Measurements from ENCODE around the gene B3GAT1.

The B3GAT1 gene

GRCh38 chr11:134455516-134455915 is 43.5 kb upstream of the B3GAT1 start:
- no peak for DNase-seq (ENCODE audit: extremely low spot score)
- ChIA-PET POLR2A (no interaction called here), CTCF (no interaction called here)
- no peak for TF ChIP-seq BHLHE40 (IDR thresholded peaks at IDR 0.05; ENCODE audit: borderline replicate concordance)
- no peak for TF ChIP-seq L3MBTL2 (conservative IDR thresholded peaks at IDR 0.05)
- no peak for TF ChIP-seq TARDBP (IDR thresholded peaks at IDR 0.05)
- no peak for TF ChIP-seq HDGF (IDR thresholded peaks at IDR 0.05; ENCODE audit: borderline replicate concordance)
- TF ChIP-seq CTBP1 (IDR thresholded peaks at IDR 0.05; ENCODE audit: borderline replicate concordance): no peak
- TF ChIP-seq FOXA1 (IDR thresholded peaks at IDR 0.05): no peak
- TF ChIP-seq LEF1 (IDR thresholded peaks at IDR 0.05; ENCODE audit: borderline replicate concordance): no peak
- no peak for TF ChIP-seq NFRKB (IDR thresholded peaks at IDR 0.05)
- no peak for TF ChIP-seq PKNOX1 (IDR thresholded peaks at IDR 0.05)
- TF ChIP-seq FOXM1 (IDR thresholded peaks at IDR 0.05; ENCODE audit: borderline replicate concordance): no peak
- no peak for TF ChIP-seq ZNF384 (IDR thresholded peaks at IDR 0.05)
- TF ChIP-seq ARNT (IDR thresholded peaks at IDR 0.05): no peak
- TF ChIP-seq SP1 (IDR thresholded peaks at IDR 0.05): no peak
- TF ChIP-seq FOXK2 (IDR thresholded peaks at IDR 0.05): no peak
- no peak for TF ChIP-seq SUZ12 (IDR thresholded peaks at IDR 0.05)
- TF ChIP-seq ELF4 (IDR thresholded peaks at IDR 0.05): no peak

GRCh38 chr11:134454146-134454690 is 42.2 kb upstream of the B3GAT1 start:
- CTCF ChIA-PET: no interaction called here

GRCh38 chr11:134453441-134453840 is 41.4 kb upstream of the B3GAT1 start:
- CTCF ChIA-PET: no interaction called here
- POLR2A ChIA-PET: no interaction called here
- TF ChIP-seq LEF1 (IDR thresholded peaks at IDR 0.05; ENCODE audit: borderline replicate concordance): no peak
- TF ChIP-seq PKNOX1 (IDR thresholded peaks at IDR 0.05): no peak
- no peak for TF ChIP-seq ELF4 (IDR thresholded peaks at IDR 0.05)
- no peak for TF ChIP-seq SP1 (IDR thresholded peaks at IDR 0.05)
- no peak for TF ChIP-seq FOXM1 (IDR thresholded peaks at IDR 0.05; ENCODE audit: borderline replicate concordance)
- no peak for TF ChIP-seq FOXK2 (IDR thresholded peaks at IDR 0.05)
- no peak for TF ChIP-seq HDGF (IDR thresholded peaks at IDR 0.05; ENCODE audit: borderline replicate concordance)
- no peak for TF ChIP-seq SUZ12 (IDR thresholded peaks at IDR 0.05)
- no peak for TF ChIP-seq NFRKB (IDR thresholded peaks at IDR 0.05)
- no peak for DNase-seq (ENCODE audit: extremely low spot score)

More at GRCh38 chr11:134454146-134454690, 42.2 kb upstream of the B3GAT1 start:
- DNase-seq (ENCODE audit: extremely low spot score): no peak
- POLR2A ChIA-PET: no interaction called here
- TF ChIP-seq HDGF (IDR thresholded peaks at IDR 0.05; ENCODE audit: borderline replicate concordance) (no peak), FOXM1 (IDR thresholded peaks at IDR 0.05; ENCODE audit: borderline replicate concordance) (no peak), LEF1 (IDR thresholded peaks at IDR 0.05; ENCODE audit: borderline replicate concordance) (no peak), SP1 (IDR thresholded peaks at IDR 0.05) (no peak), ZNF384 (IDR thresholded peaks at IDR 0.05) (no peak), BHLHE40 (IDR thresholded peaks at IDR 0.05; ENCODE audit: borderline replicate concordance) (no peak), PKNOX1 (IDR thresholded peaks at IDR 0.05) (no peak), NFRKB (IDR thresholded peaks at IDR 0.05) (no peak), FOXK2 (IDR thresholded peaks at IDR 0.05) (no peak), CTBP1 (IDR thresholded peaks at IDR 0.05; ENCODE audit: borderline replicate concordance) (no peak), TARDBP (IDR thresholded peaks at IDR 0.05) (no peak), FOXA1 (IDR thresholded peaks at IDR 0.05) (no peak), SUZ12 (IDR thresholded peaks at IDR 0.05) (no peak), ELF4 (IDR thresholded peaks at IDR 0.05) (no peak), L3MBTL2 (conservative IDR thresholded peaks at IDR 0.05) (no peak), ARNT (IDR thresholded peaks at IDR 0.05) (no peak)

- ChIA-PET POLR2A (no interaction called here), CTCF (no interaction called here)
- no peak for TF ChIP-seq BHLHE40 (IDR thresholded peaks at IDR 0.05; ENCODE audit: borderline replicate concordance)
- TF ChIP-seq ZNF384 (IDR thresholded peaks at IDR 0.05): no peak
- TF ChIP-seq FOXA1 (IDR thresholded peaks at IDR 0.05): no peak
- TF ChIP-seq PKNOX1 (IDR thresholded peaks at IDR 0.05): no peak
- no peak for TF ChIP-seq FOXK2 (IDR thresholded peaks at IDR 0.05)
- TF ChIP-seq FOXM1 (IDR thresholded peaks at IDR 0.05; ENCODE audit: borderline replicate concordance): no peak
- TF ChIP-seq TARDBP (IDR thresholded peaks at IDR 0.05): no peak
- no peak for TF ChIP-seq CTBP1 (IDR thresholded peaks at IDR 0.05; ENCODE audit: borderline replicate concordance)
- no peak for DNase-seq (ENCODE audit: extremely low spot score)
Observed at GRCh38 chr11:134452838-134453155, 40.8 kb upstream of the B3GAT1 start.

- no peak for DNase-seq (ENCODE audit: extremely low spot score)
- CTCF ChIA-PET: no interaction called here
Observed at GRCh38 chr11:134452026-134452837, 40.2 kb upstream of the B3GAT1 start.

More at GRCh38 chr11:134452026-134452837, 40.2 kb upstream of the B3GAT1 start:
- TF ChIP-seq NFRKB (IDR thresholded peaks at IDR 0.05): no peak
- no peak for TF ChIP-seq ZNF384 (IDR thresholded peaks at IDR 0.05)
- no peak for TF ChIP-seq CTBP1 (IDR thresholded peaks at IDR 0.05; ENCODE audit: borderline replicate concordance)
- TF ChIP-seq ELF4 (IDR thresholded peaks at IDR 0.05): no peak
- no peak for TF ChIP-seq PKNOX1 (IDR thresholded peaks at IDR 0.05)
- TF ChIP-seq SUZ12 (IDR thresholded peaks at IDR 0.05): no peak
- TF ChIP-seq TARDBP (IDR thresholded peaks at IDR 0.05): no peak
- TF ChIP-seq L3MBTL2 (conservative IDR thresholded peaks at IDR 0.05): no peak
- no peak for TF ChIP-seq ARNT (IDR thresholded peaks at IDR 0.05)
- TF ChIP-seq SP1 (IDR thresholded peaks at IDR 0.05): no peak
- no peak for TF ChIP-seq FOXK2 (IDR thresholded peaks at IDR 0.05)
- TF ChIP-seq HDGF (IDR thresholded peaks at IDR 0.05; ENCODE audit: borderline replicate concordance): no peak
- POLR2A ChIA-PET: no interaction called here

Data from HEK293T (cell line).